Neural cell (in vitro differentiated cells): ENCODE measurements around the gene DNAH1.

ENCODE experiments used
- CTCF ChIP-seq: fragments of 450-650 bp; IDR thresholded peaks from 2 replicates; pipeline ENCODE4 v1.5.1; 2014; ENCODE audit warnings: antibody characterized with exemption, mild to moderate bottlenecking, moderate library complexity; ENCODE audit not compliant: poor library complexity, severe bottlenecking
- EP300 ChIP-seq: fragments of 450-650 bp; conservative IDR thresholded peaks from 2 replicates; pipeline ENCODE4 v1.6.1; 2014; ENCODE audit warnings: antibody characterized with exemption, mild to moderate bottlenecking, moderate library complexity; ENCODE audit not compliant: poor library complexity, severe bottlenecking
- POLR2AphosphoS5 ChIP-seq: IDR thresholded peaks from 2 replicates; pipeline ENCODE4 v1.6.1; 2012

GRCh38 chr3:52428151-52429005 lies 112.3 kb downstream of the DNAH1 start:
- TF ChIP-seq CTCF (peak; percentile 89), POLR2AphosphoS5 (no peak), EP300 (no peak)
